ENCODE measurements around the gene DLK1.
A peak's percentile ranks its signal among the peaks of the same experiment; 100 is the strongest.

The DLK1 gene

DNA sequence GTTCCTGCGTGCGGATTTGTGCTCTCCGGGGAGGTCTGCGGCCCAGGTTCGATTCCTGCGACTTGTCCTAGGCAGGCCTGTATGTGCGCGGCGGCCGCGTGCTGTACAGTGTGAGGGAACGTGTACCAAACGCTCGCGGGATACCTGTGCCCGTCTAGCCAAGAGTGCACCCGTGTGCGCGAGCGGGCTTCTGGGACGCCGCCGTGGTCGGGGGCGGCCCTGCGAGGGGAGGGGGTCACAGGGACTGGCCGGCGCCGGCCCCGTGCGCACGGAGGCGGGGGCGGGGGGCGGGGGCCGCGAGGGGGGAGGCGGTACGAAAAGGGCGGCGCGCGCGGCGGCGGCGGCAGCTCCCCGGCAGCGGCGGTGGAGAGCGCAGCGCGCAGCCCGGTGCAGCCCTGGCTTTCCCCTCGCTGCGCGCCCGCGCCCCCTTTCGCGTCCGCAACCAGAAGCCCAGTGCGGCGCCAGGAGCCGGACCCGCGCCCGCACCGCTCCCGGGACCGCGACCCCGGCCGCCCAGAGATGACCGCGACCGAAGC is at the start of gene DLK1:
DLK1 (plus strand) TSS at position 343 of the 536 bp plus-strand sequence; CDS start at position 520, 177 bp downstream.
- DNase-seq (ENCODE audit: low spot score), result no peak

DNA sequence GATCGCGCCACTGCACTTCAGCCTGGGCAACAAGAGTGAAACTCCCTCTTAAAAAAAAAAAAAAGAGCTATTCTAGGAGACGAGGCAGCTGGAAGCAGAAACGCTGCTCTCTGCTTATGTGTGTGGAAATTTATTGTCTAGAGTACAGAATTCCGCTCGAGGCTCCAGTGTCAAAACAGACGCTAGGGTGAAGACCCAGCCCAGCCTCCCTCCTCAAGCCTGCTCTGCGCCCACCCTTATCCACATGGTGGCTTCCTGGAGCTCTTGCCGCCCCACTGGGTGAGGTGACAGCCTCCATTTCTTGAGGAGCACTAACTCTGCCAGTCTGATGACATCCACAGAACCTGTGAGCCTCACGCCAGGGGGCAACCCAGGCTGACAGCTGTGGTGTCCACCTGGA is 49.5 kb upstream of the DLK1 start:
- DNase-seq (ENCODE audit: low spot score), result no peak

DNA sequence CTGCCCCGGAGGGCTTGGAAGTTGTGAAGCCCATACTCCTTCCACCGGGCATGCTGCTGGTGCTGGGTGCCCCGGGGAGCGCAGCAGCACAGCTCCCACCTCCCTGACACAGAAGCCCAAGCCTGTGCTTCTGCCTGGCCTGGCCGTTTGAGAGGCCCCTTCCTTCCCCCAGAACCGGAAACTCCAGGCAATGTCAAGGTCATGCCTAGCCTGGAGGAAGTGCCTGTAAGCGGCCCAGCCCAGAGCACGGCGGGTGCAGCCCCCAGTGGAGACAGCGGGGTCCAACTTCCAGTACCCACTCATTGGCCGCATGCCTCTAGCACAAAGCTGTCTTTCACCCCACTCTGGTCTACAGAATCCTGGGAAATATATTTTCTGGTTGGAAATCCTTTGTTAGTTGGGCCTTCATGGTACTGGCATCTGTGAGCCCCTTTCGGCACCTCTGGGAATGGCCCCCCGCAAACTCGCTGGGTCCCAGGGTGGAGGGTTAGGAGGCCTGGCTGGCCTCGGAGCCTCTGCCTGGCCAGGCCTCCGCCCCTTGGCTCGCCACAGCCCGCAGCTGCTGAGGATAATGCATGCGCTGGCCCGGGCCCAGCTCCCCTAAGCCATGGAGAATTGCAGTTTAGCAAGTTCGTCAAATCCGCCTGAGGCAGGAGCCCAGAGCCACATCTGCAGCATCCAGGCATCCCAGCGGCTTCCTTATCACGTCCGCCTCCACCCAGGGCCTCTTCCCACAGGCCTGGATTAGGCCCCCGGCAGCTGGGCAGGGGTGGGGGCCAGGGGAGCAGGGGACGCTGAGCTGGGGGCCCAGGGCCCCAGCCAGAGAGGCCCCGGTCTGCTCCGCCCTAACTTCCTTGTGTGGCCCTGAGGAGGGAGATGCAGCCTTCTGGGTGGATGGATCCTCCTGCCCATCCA is 48.9 kb upstream of the DLK1 start:
- no peak for DNase-seq (ENCODE audit: low spot score)

DNA sequence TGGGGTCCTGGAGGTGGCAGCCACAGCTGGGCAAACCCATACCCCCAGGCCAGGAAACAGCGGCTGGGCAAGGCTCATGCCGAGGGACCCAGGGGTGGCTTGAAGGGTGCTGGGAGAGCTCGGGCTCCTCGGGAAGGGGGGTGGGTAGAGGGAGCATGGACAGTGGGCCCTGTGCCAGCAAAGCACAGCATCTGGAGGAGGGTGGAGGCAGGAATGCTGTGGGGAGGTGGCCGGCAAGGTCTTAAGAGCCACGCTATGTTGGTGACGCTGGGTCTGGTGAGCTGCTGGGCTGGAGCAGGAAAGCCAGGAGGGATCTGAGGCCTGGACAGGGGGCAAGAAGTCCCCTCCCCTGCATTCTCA is 48.2 kb upstream of the DLK1 start:
- DNase-seq (ENCODE audit: low spot score), result no peak

DNA sequence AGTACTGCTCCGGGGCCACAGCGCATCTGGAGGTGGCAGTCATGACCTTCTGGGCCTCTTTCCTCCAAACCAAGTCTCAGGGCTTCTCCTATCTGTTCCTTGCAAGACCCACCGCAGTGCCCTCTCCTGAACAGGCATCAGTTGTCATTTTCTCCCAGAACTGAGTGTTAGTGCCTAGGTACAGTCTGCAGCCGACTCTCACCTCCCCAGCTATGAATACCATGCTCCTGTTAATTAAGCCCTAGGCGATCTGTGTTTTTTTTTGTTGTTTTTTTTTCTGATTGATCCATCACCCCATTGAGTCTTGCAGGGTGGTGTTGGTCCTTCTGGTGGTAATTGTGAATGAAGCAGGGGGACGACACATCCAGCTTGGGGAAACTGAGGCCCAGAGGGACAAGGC is 47.5 kb upstream of the DLK1 start:
- DNase-seq (ENCODE audit: low spot score), result no peak

DNA sequence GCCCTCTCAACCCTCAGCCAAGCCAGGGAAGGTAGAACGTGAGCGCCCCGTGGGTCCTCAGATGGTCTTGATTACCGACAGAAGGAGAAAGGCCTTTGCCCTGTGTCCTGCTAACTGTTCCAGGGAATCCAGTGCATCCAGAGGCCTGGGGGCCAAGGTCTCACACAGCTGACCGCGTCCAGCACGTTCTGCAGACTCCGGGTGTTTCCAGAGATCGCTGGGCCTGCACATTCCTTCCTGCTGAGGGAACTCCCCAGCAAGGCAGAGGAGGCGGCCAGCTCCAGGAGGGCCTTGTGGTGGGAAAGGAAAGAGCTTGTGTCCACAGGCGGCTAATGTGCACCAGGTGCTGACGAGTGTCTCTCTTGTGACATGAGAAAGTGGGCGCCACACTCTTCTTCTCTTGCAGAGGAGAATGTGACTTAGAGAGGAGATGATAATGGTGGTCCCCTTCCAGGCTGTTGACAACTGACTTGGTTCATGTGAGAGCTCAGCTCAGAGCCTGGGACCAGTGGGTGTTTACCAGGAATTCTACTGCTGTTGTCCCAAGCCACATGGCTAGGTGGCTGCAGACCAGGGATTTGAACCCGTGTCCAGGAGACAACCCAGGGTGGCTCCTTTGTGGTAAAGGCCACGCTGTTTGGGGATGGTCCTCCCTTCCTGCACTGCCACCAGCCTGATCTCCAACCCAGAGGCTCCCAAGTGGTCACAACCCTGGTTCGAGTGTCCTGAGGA is 46.8 kb upstream of the DLK1 start:
- DNase-seq (ENCODE audit: low spot score), result peak; percentile 44

DNA sequence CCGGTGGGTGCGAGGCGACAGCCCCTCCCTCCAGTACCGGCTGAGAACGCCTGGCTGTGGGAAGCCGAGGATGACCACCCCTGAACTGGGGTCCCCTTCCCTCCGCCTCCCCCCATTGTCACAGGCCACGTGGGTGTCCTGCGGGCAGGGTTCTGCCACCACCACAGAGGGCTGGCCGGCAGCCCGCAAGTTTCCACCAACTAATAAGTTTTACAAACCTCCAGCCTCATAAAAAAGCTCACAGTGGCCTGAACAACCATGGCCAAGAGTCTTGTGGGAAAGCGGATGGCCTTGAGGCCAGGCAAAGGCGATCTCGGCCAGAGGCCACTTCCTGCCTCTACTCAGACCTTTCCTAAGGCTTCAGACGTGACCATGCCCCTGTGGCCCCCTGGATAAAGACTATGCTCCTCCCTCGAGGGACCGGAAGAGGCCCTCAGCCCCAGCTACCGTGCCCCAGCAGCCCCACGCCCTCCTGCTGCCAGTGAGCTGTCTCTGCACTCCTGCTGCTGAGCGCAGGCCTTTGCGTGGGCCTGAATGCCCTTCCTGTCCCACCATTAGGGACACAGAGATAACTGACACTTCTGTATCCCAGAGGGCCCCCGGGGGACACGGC is 46.1 kb upstream of the DLK1 start:
- no peak for DNase-seq (ENCODE audit: low spot score)

DNA sequence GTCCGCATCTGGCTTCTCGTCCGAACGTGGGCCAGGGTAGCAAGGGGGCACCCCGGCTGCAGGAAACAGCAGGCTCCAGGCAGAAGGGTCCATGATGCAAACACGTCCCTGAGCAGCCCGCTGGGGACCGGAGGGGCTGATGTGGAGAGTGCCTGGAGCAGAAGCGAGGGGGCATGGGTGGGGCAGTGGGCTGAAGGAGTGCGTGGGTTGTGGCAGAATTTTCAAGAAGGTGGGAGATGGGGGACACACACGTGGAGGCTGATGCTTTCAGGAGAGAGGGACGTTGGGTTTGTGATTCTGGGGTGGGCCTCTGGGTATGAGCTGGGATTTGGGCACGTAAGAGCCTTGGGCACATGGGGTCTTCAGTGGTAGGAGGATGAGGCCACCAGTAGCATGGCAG is 45.6 kb upstream of the DLK1 start:
- DNase-seq (ENCODE audit: low spot score), result no peak

DNA sequence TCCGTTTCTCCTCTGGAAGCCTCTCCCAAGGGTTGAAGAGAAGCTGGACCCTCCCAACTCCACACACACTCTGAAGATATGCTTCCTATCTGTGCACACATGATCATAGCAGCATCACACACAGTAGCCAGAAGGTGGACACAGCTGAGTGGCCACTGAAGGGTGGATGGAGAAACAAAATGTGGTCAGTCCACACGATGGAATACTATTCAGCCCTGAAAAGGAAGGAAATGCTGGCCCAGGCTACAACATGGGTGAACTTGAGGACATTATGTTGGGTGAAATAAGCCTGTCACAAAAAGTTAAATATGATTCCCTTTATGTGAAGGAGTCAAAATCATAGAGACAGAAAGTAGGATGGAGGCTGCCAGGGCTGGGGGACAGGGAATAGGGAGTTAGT is 43.9 kb upstream of the DLK1 start:
- DNase-seq (ENCODE audit: low spot score), result no peak

DNA sequence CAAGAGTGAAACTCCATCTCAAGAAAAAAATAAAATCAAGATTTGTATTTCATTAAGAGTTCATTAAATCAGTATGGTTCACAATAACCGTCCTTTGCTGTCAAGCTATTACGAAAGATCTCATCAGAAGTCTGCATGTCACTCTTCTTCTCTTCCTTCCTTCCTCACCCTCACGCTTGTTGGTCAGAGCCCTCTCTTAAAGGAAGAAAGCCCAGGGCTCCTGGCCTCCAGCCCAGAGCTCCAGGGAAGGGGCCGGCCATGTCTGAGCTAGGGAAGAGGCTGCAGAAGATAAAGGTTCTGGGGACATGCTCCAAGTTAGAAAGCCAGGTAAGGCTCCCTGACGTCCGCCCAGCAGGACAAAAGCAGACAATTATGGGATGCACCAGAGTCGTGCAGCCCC is 43.1 kb upstream of the DLK1 start:
- DNase-seq (ENCODE audit: low spot score), result no peak

DNA sequence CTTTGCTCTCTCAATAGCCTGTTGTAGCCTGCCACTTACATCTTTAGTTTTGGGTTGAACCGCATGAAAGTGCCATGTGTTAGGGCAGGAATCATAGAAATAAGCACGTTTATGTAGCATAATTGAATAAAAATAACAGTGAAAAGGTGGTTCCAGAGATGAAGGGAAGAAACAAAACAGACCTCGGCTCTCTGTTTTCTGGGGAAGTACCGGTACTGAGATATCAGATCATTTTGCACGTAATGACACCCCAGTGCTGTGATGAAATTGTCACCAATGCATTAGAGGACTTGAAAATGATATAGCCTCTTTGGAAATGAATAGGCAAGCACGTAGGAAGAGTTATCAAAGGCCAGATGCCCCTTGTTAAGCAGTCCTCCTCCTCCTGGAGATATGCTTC is 42.5 kb upstream of the DLK1 start:
- no peak for DNase-seq (ENCODE audit: low spot score)

DNA sequence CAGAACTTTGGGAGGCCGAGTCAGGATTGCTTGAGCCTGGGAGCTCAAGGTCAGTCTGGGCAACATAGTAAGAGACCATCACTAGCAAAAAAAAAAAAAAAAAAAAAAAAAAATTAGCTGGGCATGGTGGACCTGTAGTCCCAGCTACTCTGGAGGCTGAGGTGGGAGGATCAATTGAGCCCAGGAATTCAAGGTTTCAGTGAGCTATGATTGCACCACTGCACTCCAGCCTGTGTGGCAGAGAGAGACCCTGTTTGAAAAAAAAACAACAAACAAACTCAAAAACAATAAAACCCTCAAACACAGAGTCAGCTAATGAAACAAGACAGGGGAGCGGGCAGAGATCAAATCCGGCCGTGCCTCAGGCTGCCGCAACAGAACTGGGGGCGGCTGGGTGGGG is 41.7 kb upstream of the DLK1 start:
- no peak for DNase-seq (ENCODE audit: low spot score)

DNA sequence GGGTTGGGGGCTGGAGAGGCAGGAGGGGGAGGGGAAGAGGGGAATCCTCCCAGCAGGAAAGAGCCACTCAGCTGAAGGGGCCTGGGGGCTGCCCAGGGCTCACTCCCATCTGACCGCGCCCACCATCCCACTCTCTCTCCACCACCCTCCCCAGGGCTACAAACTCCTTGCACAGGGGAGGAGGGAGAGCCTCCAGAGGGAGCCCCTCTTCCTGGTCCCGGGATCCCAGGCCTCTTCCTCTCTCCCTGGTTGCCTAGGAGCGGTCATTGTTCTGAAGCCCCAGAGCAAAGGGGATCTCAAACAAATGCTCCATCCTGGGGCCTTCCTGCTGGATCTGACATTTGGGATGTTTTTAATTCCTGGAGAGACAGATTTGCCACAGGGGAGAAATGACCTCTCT is 39.8 kb upstream of the DLK1 start:
- DNase-seq (ENCODE audit: low spot score), result no peak

DNA sequence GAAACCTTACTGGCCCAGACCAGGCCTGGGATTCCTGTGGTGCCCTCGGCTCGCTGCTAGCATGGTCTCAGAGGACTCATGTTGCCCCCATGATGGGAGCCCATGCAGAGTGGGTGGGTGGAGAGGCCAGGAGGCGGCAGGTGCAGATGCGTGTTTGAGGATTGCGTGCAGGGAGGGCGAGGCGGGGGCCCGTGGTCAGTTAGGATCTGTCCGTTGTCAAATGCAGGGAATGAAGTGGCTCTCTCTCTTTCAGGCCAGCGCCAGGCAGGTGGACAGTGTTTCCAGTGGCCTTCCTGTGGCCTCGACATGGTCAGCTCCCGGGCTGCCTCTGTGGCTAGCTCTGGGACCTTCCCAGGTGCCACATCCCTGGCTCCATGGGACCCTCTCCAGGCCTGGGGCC is 39.3 kb upstream of the DLK1 start:
- no peak for DNase-seq (ENCODE audit: low spot score)

DNA sequence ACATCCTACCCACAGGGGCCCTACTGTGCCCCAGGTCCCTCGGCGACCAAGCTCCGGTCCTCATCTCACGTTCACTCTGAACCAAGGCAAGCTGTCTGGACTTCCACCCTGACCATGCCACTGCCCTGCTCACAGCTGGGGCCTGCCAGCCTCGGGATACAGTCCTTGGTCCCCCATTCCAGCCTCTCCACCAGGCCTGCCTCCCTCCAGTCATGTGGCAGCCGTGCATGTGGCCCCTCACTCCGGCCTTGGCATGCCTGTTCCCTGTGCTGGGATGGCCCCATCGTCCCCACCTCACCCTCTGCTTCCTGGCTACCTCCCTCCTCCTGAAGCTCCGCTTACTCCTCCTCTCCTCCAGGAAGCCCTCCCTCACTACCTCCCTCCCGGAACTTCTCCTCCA is 38.6 kb upstream of the DLK1 start:
- no peak for DNase-seq (ENCODE audit: low spot score)

DNA sequence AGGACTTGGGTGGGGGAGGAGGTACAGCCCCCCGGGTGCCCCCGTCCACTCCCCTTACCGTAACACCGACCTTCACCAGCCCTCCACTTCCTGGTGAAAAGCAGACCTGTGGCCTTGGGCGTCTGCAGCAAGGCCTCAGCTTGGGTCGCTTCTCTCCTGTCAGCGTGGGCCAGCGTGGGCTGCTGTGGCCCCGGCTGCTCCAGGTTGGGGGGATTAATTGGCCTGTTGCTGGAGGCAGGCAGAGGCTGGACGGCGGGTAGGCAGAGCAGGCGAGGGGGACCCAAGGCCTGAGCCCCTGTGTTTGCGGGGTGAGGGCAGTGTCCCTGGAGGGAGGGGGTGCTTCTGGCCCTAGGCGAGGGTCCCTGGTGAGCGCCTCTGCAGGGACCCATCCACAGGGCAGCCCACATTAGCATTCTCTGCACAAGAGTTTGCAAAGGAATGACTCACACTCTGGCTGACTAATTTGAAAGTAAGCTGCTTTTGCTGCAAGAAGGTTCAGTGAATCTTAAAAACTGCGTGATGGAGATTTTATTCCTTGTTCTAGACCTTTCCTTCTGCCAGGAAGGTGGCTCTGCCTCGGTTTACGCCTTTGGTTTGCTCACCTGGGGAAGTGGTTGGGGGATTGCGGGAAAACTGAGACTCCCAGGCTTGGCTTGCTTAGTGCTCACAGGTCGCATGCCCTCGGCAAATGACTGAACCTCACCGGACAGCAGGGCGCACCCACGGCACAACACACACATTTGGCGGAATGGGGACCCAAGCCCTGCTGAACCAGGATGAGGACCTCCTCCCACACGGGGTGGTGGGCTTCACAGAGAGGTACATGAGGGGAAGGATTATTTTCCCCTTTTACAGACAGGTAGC is 37.9 kb upstream of the DLK1 start:
- no peak for DNase-seq (ENCODE audit: low spot score)

DNA sequence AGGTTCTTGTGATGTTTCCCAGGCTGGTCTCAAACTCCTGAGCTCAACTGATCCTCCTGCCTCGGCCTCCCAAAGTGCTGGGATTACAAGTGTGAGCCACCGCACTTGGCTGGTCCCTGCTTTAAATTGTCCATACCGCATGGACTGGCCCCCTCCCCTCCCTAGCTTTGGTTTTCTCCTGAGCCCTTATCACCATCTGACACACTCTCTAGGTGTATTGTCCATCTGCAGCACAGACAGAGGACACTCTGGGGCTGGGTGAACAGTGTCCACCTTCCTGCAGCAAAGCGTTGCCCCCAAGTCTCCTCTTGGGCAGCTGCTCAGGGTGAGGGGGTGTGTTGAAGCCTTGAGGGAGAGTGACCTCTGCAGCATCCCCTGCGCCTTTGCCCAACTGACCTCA is 36.0 kb upstream of the DLK1 start:
- no peak for DNase-seq (ENCODE audit: low spot score)

DNA sequence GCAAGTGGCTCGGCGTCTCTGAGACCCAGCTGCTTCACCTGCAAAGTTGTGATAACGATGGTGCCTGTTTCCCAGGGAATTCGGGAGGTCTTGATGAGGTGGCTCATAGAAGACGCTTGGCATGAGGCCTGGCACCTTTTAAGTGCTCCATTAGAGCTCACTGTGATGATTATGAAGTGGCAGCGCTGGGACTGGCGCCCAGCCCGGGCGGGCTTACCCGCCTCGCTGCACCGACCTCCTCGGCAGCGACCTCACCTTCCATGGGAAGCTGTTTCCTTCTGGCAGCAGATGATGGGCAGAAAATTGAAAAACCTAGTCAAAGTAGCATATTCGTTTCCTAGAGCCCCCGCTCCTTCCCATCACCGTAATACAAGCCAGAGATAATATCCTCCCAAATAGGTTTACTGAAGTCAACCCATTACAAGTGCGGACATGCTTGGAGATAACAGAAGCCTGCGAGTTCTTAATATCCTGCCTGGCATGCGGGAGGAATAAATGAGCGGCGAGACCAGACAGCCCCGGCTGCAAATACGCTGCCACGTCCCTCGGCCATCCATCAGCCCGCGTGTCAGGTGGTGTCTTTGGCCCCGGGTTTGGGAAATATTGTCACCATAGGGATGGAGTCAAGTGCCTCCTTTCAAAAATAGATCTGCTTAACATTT is 35.2 kb upstream of the DLK1 start:
- no peak for DNase-seq (ENCODE audit: low spot score)

DNA sequence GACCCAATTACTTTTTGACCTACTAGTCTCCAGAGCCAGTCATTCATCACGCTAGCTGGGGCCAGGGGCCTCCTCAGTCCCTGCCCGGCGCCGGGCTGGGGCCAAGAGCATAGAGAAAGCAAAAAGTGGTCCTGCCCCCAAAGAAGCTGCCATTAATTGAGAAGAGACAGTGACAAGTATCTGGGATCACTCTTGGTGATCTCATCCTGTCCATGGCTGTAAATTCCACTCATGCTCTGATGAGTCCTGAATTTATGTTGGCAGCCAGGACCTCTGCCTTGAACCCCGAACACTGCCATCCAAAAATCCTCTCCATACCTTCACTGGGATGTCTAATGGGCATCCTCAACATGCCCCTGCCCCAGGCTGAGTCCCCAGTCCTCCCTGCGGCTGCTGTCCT is 34.4 kb upstream of the DLK1 start:
- DNase-seq (ENCODE audit: low spot score), result no peak

DNA sequence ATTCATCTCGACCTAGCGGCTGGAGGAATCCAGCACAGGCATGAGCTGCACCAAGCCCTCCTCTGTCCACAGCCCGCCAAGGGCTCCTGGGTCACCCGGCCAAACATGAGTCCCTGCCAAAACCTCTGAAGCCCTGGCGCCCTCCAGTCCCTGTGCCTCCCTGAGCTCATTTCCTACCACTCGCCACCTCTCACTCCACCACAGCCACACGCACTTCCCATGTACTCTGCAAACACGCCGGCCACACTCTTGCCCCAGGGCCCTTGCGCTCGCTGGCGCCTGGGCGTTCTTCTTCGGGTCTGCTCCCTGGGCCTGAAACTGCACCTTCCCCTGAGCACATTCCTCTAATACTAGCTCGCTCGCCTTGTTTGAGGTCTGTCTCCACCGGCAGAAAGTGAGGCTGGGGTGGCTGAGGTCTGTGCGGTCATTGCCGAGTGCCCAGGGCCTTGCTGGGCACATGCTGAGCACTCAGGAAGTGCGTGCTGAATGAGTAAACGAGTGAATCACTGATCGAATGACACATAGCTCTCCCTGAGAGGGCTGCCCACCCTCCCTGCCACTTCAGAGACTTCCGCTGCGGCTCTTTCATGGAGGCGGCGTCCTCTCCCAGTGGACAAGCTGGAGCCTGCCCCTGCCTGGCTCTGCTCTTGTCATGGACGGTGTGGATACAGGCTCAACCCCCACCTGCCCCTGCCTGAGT is 33.7 kb upstream of the DLK1 start:
- no peak for DNase-seq (ENCODE audit: low spot score)

Data from HuH-7.5 (cell line).